GM21825 (cell line): ENCODE measurements around the gene FGD3.
"Not testable (repeated sequence)": the region's sequence is repeated elsewhere in the genome, so short reads cannot be mapped to it uniquely, and the experiment has no call there.

Experiments used
- ATAC-seq: cut with Tn5 transposase; IDR thresholded peaks from one replicate; pipeline ENCODE4 v1.9.1; 2021; ENCODE audit warnings: mild to moderate bottlenecking, moderate library complexity; ENCODE audit not compliant: unreplicated experiment

Gene FGD3

GRCh38 chr9:93008457-93008856, 61.1 kb downstream of the FGD3 start:
- no peak for ATAC-seq

- ATAC-seq = no peak
Observed at GRCh38 chr9:93009337-93010015, 62.2 kb downstream of the FGD3 start.

DNA sequence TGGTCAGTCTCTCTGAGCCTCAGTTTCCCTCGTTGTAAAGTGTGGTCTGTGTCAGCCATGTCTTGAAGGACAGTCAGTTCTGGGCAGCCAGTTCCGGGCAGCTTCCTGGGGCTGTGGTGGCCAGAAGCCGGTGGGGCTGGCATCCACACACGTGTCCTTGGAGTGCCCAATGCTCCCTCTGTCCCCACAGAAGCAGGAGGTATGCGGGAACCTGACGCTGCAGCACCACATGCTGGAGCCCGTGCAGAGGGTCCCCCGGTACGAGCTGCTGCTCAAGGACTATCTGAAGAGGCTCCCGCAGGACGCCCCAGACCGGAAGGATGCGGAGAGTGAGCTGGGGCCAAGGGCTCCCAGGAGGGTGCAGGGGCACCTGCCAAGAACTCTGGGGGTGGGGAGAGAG, 62.7 kb downstream of the FGD3 start:
- ATAC-seq = no peak

GRCh38 chr9:93010704-93011103, 63.4 kb downstream of the FGD3 start:
- no peak for ATAC-seq

DNA sequence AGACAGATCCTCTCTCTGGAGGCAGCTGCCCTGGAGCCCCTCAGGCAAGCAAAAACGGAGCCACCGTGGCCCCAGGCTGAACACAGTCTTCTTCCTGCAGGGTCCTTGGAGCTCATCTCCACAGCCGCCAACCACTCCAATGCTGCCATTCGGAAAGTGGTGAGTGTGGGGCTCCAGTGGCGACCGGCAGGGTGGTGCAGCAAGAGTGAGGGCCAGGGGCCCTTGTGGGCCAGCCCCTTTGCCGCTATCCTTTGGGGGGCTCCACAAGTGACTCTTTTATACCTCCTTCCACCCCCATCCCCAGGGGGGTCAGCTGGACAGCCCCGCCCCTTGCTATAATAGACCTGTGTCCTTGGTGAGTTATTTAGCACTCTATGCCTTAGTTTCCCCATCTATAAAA, 63.8 kb downstream of the FGD3 start:
- ATAC-seq = no peak

GRCh38 chr9:93012963-93013855, 65.9 kb downstream of the FGD3 start:
- no peak for ATAC-seq

- ATAC-seq = no peak
Observed at GRCh38 chr9:93013856-93014582, 66.7 kb downstream of the FGD3 start.

- not testable (repeated sequence) for ATAC-seq
Observed at GRCh38 chr9:93015190-93015589, 67.9 kb downstream of the FGD3 start.

- no peak for ATAC-seq
Observed at GRCh38 chr9:93017621-93018020, 70.3 kb downstream of the FGD3 start.

DNA sequence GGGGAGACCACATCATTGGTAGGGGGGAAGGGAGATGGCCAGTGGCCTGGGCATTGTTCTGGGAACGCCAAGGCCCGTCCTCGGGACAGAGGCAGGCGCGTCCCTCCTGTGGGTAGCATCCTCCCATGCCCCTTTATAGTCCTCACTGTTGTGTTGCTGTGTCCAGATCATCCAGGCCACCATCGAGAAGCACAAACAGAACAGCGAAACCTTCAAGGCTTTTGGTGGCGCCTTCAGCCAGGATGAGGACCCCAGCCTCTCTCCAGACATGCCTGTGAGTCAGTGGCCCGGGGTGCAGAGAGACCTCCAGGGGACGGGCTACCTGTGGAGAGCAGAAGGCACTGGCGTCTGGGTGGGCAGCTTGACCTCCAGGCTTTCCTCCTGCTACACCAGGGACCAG, 72.8 kb downstream of the FGD3 start:
- no peak for ATAC-seq

DNA sequence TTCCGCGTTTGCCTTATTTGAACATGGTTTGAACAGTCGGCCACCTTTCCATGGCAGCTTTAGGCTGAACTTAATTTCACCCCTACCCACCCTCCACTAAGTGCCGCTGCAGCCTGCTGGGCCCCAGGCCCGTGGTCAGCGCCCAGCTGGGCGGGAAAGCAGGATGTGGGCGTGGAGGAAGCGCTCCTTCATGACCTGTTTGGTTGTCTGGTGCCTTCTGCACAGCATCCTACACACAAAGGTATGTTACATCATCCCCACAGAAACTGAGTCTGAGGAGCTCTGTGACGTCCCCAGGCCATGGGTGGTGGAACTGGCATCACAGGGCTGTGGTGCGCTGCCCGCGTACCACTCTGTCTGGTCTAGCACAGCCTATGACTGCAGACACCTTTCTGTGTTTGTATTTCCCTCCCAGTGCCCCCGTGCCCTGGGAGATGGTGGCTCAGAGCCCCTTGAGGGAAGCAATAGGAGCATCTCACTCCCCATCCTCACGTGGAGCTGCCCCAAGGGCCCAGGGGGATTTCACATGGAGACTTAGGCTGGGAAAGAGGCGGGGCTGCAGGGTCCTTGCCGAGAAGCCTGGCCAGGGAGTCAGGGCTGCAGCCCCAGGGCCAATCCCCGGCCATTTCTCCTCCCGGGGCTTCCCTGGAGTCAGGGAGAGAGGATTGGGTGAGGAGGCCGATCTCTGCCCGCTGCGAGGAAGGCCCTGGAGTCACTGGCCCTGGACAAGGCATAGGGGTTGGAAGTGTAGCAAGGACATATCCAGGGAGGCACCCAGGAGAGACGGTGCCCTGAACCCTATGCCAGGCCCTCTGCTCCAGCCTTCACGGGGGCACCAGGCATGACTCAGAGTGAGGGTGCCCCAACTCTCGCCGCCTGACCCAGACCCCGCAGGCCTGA, 73.7 kb downstream of the FGD3 start:
- ATAC-seq = no peak

DNA sequence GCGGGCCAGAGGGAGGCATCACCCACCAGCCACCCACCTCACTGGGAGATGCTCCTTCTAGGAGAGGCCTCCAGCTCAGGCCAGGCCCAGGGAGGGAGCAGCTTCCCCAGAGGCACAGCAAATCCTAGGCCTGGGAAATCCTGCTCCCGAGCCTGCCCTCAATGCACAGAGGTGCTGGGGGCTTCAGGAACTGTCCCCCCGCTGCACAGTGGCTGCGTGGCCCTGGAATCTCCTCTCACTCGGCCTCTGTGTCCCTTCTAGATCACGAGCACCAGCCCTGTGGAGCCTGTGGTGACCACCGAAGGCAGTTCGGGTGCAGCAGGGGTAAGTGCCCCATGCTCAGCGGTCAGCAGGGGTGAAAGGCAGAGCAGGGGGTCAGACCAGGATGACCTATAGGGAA, 74.7 kb downstream of the FGD3 start:
- ATAC-seq = no peak

- no peak for ATAC-seq
Observed at GRCh38 chr9:93022721-93023520, 75.6 kb downstream of the FGD3 start.

GRCh38 chr9:93023521-93023815, 76.1 kb downstream of the FGD3 start:
- ATAC-seq = no peak

GRCh38 chr9:93024646-93024910, 77.3 kb downstream of the FGD3 start:
- no peak for ATAC-seq

- ATAC-seq = no peak
Observed at GRCh38 chr9:93024986-93025630, 77.8 kb downstream of the FGD3 start.

DNA sequence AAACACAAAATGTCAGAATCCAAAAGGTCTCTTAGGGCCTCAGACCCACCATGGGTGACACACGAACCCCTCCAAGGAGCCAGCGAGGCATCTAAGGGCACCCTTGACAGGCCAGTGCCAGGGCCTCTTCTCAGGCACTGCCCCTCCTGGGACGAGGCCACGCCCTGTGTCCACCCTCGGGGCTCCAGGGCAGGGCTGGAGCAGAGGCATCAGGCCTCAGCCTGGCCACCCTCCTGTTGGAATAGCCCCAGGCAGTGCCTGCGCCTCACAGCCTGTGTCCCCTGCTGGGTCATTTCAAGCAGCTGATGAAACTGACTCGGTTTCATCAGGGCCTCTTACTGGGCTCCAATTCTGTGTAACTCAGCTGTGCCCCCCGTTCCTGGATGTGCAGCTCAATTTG, 78.4 kb downstream of the FGD3 start:
- no peak for ATAC-seq

- no peak for ATAC-seq
Observed at GRCh38 chr9:93026640-93027039, 79.3 kb downstream of the FGD3 start.

DNA sequence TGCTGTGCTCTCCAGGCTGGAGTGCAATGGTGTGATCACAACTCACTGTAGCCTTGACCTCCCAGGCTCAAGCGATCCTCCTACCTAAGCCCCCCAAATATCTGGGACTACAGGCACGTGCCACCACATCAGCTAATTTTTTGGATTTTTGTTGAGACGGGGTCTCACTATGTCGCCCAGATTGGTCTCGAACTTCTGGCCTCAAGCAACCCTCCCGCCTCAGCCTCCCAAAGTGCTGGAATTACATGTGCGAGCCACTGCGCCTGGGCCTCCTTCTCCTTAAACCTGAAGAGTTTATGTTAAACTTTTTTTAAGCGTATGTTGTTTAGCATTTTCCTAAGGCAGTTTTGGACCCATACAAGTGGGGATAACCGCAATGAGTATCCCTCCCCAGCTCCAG, 80.4 kb downstream of the FGD3 start:
- no peak for ATAC-seq
